Hematopoietic multipotent progenitor cell (in vitro differentiated cells): ENCODE data around the gene HOXB6. TPM values are rescaled to one million over a fixed set of nuclear protein-coding genes. Genes with fewer than 3 reads are reported as not detected.

ENCODE experiments used
- DNase-seq, 3 donors: peaks; one replicate each; pipeline ENCODE4 v3.0.0-alpha.2; 2011 to 2015; ENCODE audit warnings: low read depth in 2 of 3, low spot score in 2 of 3
- total RNA-seq: library from RNA; depleted of rRNA; stranded (reverse); fragments of >200 nt; gene quantifications from one replicate; pipeline ENCODE4 v1.2.3, GENCODE V29; 2012

Gene HOXB6
- total RNA-seq, 1 donor, result 7.3 TPM

GRCh38 chr17:48611213-48611612, 6.4 kb upstream of the HOXB6 start:
- DNase-seq, result no peak

GRCh38 chr17:48610282-48611211, 5.8 kb upstream of the HOXB6 start, which contains the start of gene HOXB7:
TSS of gene HOXB7 (minus strand) at chr17:48611017. CDS start at chr17:48610918, 99 bp downstream.
- peak in 1 of 3 donors; percentile 39 for DNase-seq

- no peak for DNase-seq
Observed at GRCh38 chr17:48609759-48610281, 5.0 kb upstream of the HOXB6 start.

- DNase-seq, result no peak
Observed at GRCh38 chr17:48609033-48609432, 4.2 kb upstream of the HOXB6 start.

- no peak for DNase-seq
Observed at GRCh38 chr17:48608494-48608834, 3.7 kb upstream of the HOXB6 start.

- no peak for DNase-seq
Observed at GRCh38 chr17:48606892-48607614, 2.3 kb upstream of the HOXB6 start.

- no peak for DNase-seq
Observed at GRCh38 chr17:48605991-48606891, 1.5 kb upstream of the HOXB6 start.

GRCh38 chr17:48605409-48605919, 678 bp upstream of the HOXB6 start:
- DNase-seq, result no peak

- DNase-seq, result no peak
Observed at GRCh38 chr17:48603959-48604769, 622 bp downstream of the HOXB6 start.

- no peak for DNase-seq
Observed at GRCh38 chr17:48601539-48602425, 3.0 kb downstream of the HOXB6 start.

GRCh38 chr17:48601207-48601538, 3.6 kb downstream of the HOXB6 start:
- no peak for DNase-seq

- no peak for DNase-seq
Observed at GRCh38 chr17:48600244-48601098, 4.3 kb downstream of the HOXB6 start.

GRCh38 chr17:48599354-48599753, 5.4 kb downstream of the HOXB6 start:
- DNase-seq, result no peak

- no peak for DNase-seq
Observed at GRCh38 chr17:48598736-48599135, 6.0 kb downstream of the HOXB6 start.

- DNase-seq, result peak in 1 of 3 donors; percentile 65
Observed at GRCh38 chr17:48597778-48598631, 6.8 kb downstream of the HOXB6 start.

- DNase-seq, result no peak
Observed at GRCh38 chr17:48597528-48597777, 7.3 kb downstream of the HOXB6 start.
